ENCODE data around the gene S100A7A. TPM values are rescaled to one million over a fixed set of nuclear protein-coding genes. Genes with fewer than 3 reads are reported as not detected.
"Not testable (repeated sequence)": the region's sequence is repeated elsewhere in the genome, so short reads cannot be mapped to it uniquely, and the experiment has no call there.

Gene S100A7A
- polyA plus RNA-seq, 3 donors, result not detected

GRCh38 chr1:153419436-153419793, 3.1 kb downstream of the S100A7A start:
- not testable (repeated sequence) for DNase-seq (ENCODE audit: low read depth in 3 of 3, low spot score in 2 of 3)

GRCh38 chr1:153420306-153420705, 4.0 kb downstream of the S100A7A start:
- no peak for DNase-seq (ENCODE audit: low read depth in 3 of 3, low spot score in 2 of 3)

GRCh38 chr1:153422450-153423068, 6.2 kb downstream of the S100A7A start:
- peak; percentile 65 to 76 (median 74) for DNase-seq (ENCODE audit: low read depth in 3 of 3, low spot score in 2 of 3)

- no peak for DNase-seq (ENCODE audit: low read depth in 3 of 3, low spot score in 2 of 3)
These were observed 10.5 kb downstream of the S100A7A start for GRCh38 chr1:153426809-153427208.

- no peak for DNase-seq (ENCODE audit: low read depth in 3 of 3, low spot score in 2 of 3)
These were observed 11.8 kb downstream of the S100A7A start for GRCh38 chr1:153428073-153428638.

- no peak for DNase-seq (ENCODE audit: low read depth in 3 of 3, low spot score in 2 of 3)
These were observed 12.5 kb downstream of the S100A7A start for GRCh38 chr1:153428791-153429190.

- no peak for DNase-seq (ENCODE audit: low read depth in 3 of 3, low spot score in 2 of 3)
These were observed 13.2 kb downstream of the S100A7A start for GRCh38 chr1:153429266-153430165.

- DNase-seq (ENCODE audit: low read depth in 3 of 3, low spot score in 2 of 3), result no peak
These were observed 13.8 kb downstream of the S100A7A start for GRCh38 chr1:153430166-153430553.

- no peak for DNase-seq (ENCODE audit: low read depth in 3 of 3, low spot score in 2 of 3)
These were observed 14.2 kb downstream of the S100A7A start for GRCh38 chr1:153430561-153430960.

GRCh38 chr1:153431002-153431401, 14.7 kb downstream of the S100A7A start:
- DNase-seq (ENCODE audit: low read depth in 3 of 3, low spot score in 2 of 3), result no peak

- DNase-seq (ENCODE audit: low read depth in 3 of 3, low spot score in 2 of 3), result no peak
These were observed 15.1 kb downstream of the S100A7A start for GRCh38 chr1:153431427-153431826.

GRCh38 chr1:153431928-153432327, 15.6 kb downstream of the S100A7A start:
- no peak for DNase-seq (ENCODE audit: low read depth in 3 of 3, low spot score in 2 of 3)

- DNase-seq (ENCODE audit: low read depth in 3 of 3, low spot score in 2 of 3), result no peak
These were observed 16.8 kb downstream of the S100A7A start for GRCh38 chr1:153432874-153433681.

GRCh38 chr1:153434746-153435455, 18.6 kb downstream of the S100A7A start:
- DNase-seq (ENCODE audit: low read depth in 3 of 3, low spot score in 2 of 3), result no peak

- no peak for DNase-seq (ENCODE audit: low read depth in 3 of 3, low spot score in 2 of 3)
These were observed 20.9 kb downstream of the S100A7A start for GRCh38 chr1:153437236-153437635.

GRCh38 chr1:153438599-153438998, 22.3 kb downstream of the S100A7A start:
- no peak for DNase-seq (ENCODE audit: low read depth in 3 of 3, low spot score in 2 of 3)

GRCh38 chr1:153439273-153439672, 23.0 kb downstream of the S100A7A start:
- DNase-seq (ENCODE audit: low read depth in 3 of 3, low spot score in 2 of 3), result no peak

- DNase-seq (ENCODE audit: low read depth in 3 of 3, low spot score in 2 of 3), result no peak
These were observed 25.0 kb downstream of the S100A7A start for GRCh38 chr1:153441238-153441755.

GRCh38 chr1:153443486-153443885, 27.2 kb downstream of the S100A7A start:
- DNase-seq (ENCODE audit: low read depth in 3 of 3, low spot score in 2 of 3), result no peak

GRCh38 chr1:153444078-153444477, 27.8 kb downstream of the S100A7A start:
- no peak for DNase-seq (ENCODE audit: low read depth in 3 of 3, low spot score in 2 of 3)
